ENCODE results near the gene GNAT3. TPM values are rescaled to one million over a fixed set of nuclear protein-coding genes. Genes with fewer than 3 reads are reported as not detected.

The GNAT3 gene
- total RNA-seq, 1 donor from 2014 or later = not detected

GRCh38 chr7:80413383-80413945 lies 98.4 kb downstream of the GNAT3 start:
- Mint-ChIP-seq H3K27ac (no peak overlapping the region), H3K4me1 (no peaks in the 10 kb centered on the region), H3K4me3 (no peak overlapping the region), H3K27me3 (ENCODE audit: low read depth) (no peaks in the 10 kb centered on the region), H3K36me3 (no peaks in the 10 kb centered on the region), H3K9me3 (peaks cover 7% of the 10 kb centered on the region)
- no peak for DNase-seq (ENCODE audit: low spot score in 2 of 2, unreplicated experiment in 2 of 2)
- TF ChIP-seq, protein P1, sequence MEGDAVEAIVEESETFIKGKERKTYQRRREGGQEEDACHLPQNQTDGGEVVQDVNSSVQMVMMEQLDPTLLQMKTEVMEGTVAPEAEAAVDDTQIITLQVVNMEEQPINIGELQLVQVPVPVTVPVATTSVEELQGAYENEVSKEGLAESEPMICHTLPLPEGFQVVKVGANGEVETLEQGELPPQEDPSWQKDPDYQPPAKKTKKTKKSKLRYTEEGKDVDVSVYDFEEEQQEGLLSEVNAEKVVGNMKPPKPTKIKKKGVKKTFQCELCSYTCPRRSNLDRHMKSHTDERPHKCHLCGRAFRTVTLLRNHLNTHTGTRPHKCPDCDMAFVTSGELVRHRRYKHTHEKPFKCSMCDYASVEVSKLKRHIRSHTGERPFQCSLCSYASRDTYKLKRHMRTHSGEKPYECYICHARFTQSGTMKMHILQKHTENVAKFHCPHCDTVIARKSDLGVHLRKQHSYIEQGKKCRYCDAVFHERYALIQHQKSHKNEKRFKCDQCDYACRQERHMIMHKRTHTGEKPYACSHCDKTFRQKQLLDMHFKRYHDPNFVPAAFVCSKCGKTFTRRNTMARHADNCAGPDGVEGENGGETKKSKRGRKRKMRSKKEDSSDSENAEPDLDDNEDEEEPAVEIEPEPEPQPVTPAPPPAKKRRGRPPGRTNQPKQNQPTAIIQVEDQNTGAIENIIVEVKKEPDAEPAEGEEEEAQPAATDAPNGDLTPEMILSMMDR (IDR thresholded peaks at IDR 0.05; ENCODE audit: unreplicated experiment) = no peak

DNA sequence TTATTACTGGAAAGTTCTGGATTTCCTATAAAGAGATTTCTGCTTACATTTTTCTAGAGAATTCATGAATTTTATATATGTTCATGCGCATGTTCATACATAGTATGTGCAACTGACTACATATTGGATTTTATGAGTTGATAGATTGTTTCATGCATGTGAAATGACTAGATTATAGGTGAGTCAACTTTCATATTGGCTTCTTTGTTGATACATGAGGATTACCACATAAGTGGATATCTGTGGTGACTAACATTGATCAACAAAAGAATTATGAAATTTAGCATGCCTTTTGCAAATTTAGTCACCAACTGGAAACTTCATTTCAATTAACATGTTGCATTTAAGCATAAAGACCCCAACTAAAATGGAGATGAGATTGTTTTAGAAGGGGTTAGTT lies 99.0 kb downstream of the GNAT3 start:
- Mint-ChIP-seq H3K36me3 (no peaks in the 10 kb centered on the region), H3K4me1 (no peaks in the 10 kb centered on the region), H3K4me3 (no peak overlapping the region), H3K9me3 (peaks cover 7% of the 10 kb centered on the region), H3K27ac (no peak overlapping the region), H3K27me3 (ENCODE audit: low read depth) (no peaks in the 10 kb centered on the region)
- no peak for DNase-seq (ENCODE audit: low spot score in 2 of 2, unreplicated experiment in 2 of 2)
- TF ChIP-seq, protein P1 (IDR thresholded peaks at IDR 0.05; ENCODE audit: unreplicated experiment) = no peak

DNA sequence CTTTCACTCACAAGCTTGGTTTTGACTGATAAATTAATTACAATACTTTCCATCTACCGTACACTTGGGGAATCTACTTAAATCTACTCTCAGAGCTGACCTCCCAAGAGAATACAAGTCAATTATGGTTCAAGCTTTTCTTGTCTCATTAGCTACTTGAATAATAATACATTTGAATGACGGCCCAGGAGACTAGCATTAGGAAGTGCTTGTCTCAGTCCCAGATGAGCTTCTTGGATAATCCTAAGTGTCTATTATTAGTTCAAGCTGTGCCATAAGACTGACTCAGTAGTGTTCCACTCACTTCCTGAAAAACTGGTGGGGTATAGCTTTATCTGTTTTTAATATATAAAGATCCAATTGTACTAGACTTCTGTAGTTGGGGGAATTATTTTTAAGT lies 100.2 kb downstream of the GNAT3 start:
- peaks cover 15% of the 10 kb centered on the region for H3K9me3 Mint-ChIP-seq
- no peaks in the 10 kb centered on the region for H3K27me3 Mint-ChIP-seq (ENCODE audit: low read depth)
- H3K4me1 Mint-ChIP-seq = no peaks in the 10 kb centered on the region
- H3K36me3 Mint-ChIP-seq = peaks cover 3% of the 10 kb centered on the region
- no peak for DNase-seq (ENCODE audit: low spot score in 2 of 2, unreplicated experiment in 2 of 2)
- no peak overlapping the region for H3K4me3 Mint-ChIP-seq
- TF ChIP-seq, protein P1 (IDR thresholded peaks at IDR 0.05; ENCODE audit: unreplicated experiment) = no peak
- H3K27ac Mint-ChIP-seq = no peak overlapping the region

DNA sequence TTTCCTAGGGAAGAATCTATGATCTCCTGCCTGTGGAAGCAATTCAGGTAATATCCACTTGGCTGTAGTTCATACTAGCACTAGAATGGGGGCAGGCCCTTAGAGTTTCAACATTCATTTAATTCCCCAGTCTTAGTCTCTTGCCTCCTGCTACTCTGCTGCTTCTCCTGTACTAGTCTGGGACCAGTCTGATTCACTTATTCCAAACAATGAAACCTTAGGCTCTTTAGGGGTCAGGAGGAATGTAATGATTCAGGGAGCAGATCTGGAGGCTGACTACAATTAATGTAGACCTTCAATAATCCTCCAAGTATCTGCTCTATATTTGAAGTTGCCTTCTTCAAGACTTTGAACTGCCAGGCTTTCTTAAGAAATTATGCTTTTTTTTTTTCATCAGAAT lies 101.8 kb downstream of the GNAT3 start:
- Mint-ChIP-seq H3K4me1 (no peaks in the 10 kb centered on the region), H3K27me3 (ENCODE audit: low read depth) (no peaks in the 10 kb centered on the region), H3K36me3 (peaks cover 3% of the 10 kb centered on the region), H3K9me3 (peaks cover 20% of the 10 kb centered on the region), H3K27ac (no peak overlapping the region), H3K4me3 (no peak overlapping the region)
- TF ChIP-seq, protein P1 (IDR thresholded peaks at IDR 0.05; ENCODE audit: unreplicated experiment) = no peak
- no peak for DNase-seq (ENCODE audit: low spot score in 2 of 2, unreplicated experiment in 2 of 2)

Other genes with a start within 250 kb of the GNAT3 start
- gene CD36, start 126.6 kb upstream of the GNAT3 start, total RNA-seq = 0.34 to 1.1 TPM (median 0.44 TPM) in 3 replicates